BJ (cell line): ENCODE data around the gene CNOT10. TPM values are rescaled to one million over a fixed set of nuclear protein-coding genes. Genes with fewer than 3 reads are reported as not detected.

Source experiments
- CTCF ChIA-PET: fragments of 350-600 bp; formaldehyde crosslinking; extraction: SDS; loops from one replicate; lab custom pipeline; 2021; ENCODE audit warnings: antibody characterized with exemption, inconsistent platforms; lab: Yijun Ruan, JAX
- POLR2A ChIA-PET: fragments of 300-600 bp; sonication (Branson Sonifier 250); formaldehyde crosslinking; extraction: SDS; loops from one replicate; lab custom pipeline; 2021; ENCODE audit warnings: antibody characterized with exemption; lab: Charles Lee
- DNase-seq: peaks from one replicate; pipeline ENCODE4 v3.0.0-alpha.2; 2011; ENCODE audit warnings: low read depth
- H3K27me3 ChIP-seq: 2 replicates; pipeline ENCODE4 v1.6.0; 2011; ENCODE audit warnings: low read length; ENCODE audit not compliant: control insufficient read depth, insufficient read depth
- H3K36me3 ChIP-seq: 2 replicates; pipeline ENCODE4 v1.5.1; 2011; ENCODE audit warnings: low read length; ENCODE audit not compliant: control insufficient read depth, insufficient read depth
- H3K4me3 ChIP-seq: 2 replicates; pipeline ENCODE4 v1.5.1; 2011; ENCODE audit warnings: low read depth, mild to moderate bottlenecking, control low read depth, low read length
- polyA plus RNA-seq: library from polyadenylated mRNA; depleted of rRNA; stranded (reverse); fragments of >200 nt; gene quantifications from 2 replicates; pipeline ENCODE4 v1.2.3, GENCODE V29; 2011
- TF ChIP-seq, protein P1 (sequence below): IDR thresholded peaks from 2 replicates; pipeline ENCODE4 v1.5.1; 2011; ENCODE audit warnings: low read depth, mild to moderate bottlenecking, control low read depth, inconsistent platforms, low read length, moderate library complexity; ENCODE audit not compliant: insufficient read depth

CNOT10 gene
- polyA plus RNA-seq, 1 experiment = 20.0 TPM

DNA sequence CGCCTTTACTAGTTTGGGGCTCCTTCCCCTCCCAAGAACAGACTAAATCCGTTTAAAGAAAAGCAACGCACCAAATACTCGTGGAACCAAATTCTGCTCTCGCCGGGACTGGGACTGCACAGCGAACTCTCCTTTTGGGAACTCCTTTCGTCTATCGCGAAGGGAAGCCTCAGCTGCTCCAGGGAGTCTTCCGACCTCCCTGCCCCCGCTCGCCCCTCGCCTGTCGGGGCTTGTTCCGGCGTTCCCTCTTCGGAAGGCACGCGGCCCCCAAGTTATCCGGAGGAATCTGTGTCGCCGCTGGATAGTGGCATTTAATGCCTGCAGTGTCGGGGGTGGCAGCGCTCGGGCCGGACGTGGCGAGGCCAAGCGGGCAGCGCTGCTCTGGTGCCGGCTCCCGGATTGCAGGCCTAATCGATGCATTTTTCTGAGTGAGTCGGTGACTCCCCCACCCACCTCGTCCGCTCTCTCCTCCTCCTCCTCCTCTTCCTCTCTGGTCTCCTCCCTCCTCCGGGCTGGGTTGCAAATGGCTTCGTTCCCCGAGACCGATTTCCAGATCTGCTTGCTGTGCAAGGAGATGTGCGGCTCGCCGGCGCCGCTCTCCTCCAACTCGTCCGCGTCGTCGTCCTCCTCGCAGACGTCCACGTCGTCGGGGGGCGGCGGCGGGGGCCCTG is 132.7 kb downstream of the CNOT10 start, which contains the start of gene TRIM71:
Gene TRIM71 (plus strand): TSS at position 440 of the 671 bp plus-strand sequence. CDS start 84 bp downstream, at position 524.
- TF ChIP-seq, protein P1, sequence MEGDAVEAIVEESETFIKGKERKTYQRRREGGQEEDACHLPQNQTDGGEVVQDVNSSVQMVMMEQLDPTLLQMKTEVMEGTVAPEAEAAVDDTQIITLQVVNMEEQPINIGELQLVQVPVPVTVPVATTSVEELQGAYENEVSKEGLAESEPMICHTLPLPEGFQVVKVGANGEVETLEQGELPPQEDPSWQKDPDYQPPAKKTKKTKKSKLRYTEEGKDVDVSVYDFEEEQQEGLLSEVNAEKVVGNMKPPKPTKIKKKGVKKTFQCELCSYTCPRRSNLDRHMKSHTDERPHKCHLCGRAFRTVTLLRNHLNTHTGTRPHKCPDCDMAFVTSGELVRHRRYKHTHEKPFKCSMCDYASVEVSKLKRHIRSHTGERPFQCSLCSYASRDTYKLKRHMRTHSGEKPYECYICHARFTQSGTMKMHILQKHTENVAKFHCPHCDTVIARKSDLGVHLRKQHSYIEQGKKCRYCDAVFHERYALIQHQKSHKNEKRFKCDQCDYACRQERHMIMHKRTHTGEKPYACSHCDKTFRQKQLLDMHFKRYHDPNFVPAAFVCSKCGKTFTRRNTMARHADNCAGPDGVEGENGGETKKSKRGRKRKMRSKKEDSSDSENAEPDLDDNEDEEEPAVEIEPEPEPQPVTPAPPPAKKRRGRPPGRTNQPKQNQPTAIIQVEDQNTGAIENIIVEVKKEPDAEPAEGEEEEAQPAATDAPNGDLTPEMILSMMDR = no peak
- Histone ChIP-seq H3K36me3 (no peaks in the 10 kb centered on the region), H3K27me3 (peaks cover 50% of the 10 kb centered on the region), H3K4me3 (peak within 1 kb of the TSS; percentile 7; the same call in 1 of the 2 replicates)
- no peak for DNase-seq
- POLR2A ChIA-PET = no interaction called here
- CTCF ChIA-PET = interaction anchor here (0.9 kb wide), 1 partner anchor 84 kb away, joined by 3 read pairs; no protein-coding TSS in a partner anchor

DNA sequence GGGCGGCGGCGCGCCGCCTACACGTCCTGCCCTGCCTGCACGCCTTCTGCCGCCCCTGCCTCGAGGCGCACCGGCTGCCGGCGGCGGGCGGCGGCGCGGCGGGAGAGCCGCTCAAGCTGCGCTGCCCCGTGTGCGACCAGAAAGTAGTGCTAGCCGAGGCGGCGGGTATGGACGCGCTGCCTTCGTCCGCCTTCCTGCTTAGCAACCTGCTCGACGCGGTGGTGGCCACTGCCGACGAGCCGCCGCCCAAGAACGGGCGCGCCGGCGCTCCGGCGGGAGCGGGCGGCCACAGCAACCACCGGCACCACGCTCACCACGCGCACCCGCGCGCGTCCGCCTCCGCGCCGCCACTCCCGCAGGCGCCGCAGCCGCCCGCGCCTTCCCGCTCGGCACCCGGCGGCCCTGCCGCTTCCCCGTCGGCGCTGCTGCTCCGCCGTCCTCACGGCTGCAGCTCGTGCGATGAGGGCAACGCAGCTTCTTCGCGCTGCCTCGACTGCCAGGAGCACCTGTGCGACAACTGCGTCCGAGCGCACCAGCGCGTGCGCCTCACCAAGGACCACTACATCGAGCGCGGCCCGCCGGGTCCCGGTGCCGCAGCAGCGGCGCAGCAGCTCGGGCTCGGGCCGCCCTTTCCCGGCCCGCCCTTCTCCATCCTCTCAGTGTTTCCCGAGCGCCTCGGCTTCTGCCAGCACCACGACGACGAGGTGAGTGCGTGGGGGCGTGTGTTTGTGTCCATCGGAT is 133.4 kb downstream of the CNOT10 start:
- POLR2A ChIA-PET = no interaction called here
- TF ChIP-seq, protein P1 = no peak
- peaks cover 52% of the 10 kb centered on the region for H3K27me3 ChIP-seq
- CTCF ChIA-PET = interaction anchor here (0.9 kb wide), 1 partner anchor 84 kb away, joined by 3 read pairs; no protein-coding TSS in a partner anchor
- no peaks in the 10 kb centered on the region for H3K36me3 ChIP-seq
- no peak overlapping the region for H3K4me3 ChIP-seq
- no peak for DNase-seq

DNA sequence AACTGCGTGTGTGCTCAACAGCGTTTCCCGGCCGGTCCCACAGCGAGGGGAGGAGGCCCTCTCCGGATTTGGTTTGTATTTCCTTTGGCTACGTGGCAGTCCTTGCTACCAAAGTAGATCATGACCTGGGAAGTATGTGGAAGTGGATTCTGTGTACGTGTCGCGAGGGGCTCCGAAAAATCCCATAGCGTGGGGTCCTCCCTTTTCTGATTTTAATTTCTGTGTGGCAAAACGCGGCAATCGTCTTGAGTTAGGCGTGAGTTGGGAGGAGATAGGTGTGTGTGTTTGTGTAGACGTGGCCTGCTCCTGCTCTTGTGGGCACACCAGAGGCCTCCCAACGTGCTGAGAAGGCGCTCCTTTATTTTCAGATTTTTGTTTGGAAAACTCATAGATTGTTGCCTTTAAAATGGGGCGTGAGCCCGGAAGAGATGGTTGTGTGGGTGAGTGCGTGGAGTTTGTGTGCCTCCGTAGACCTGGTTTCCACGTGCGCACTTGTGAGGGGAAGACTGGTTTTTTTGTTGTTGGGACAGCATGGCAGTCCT is 134.1 kb downstream of the CNOT10 start:
- TF ChIP-seq, protein P1 = no peak
- POLR2A ChIA-PET = no interaction called here
- Histone ChIP-seq H3K27me3 (peaks cover 52% of the 10 kb centered on the region), H3K36me3 (no peaks in the 10 kb centered on the region), H3K4me3 (no peak overlapping the region)
- CTCF ChIA-PET = interaction anchor here (0.9 kb wide), 1 partner anchor 85 kb away, joined by 3 read pairs; no protein-coding TSS in a partner anchor
- no peak for DNase-seq

DNA sequence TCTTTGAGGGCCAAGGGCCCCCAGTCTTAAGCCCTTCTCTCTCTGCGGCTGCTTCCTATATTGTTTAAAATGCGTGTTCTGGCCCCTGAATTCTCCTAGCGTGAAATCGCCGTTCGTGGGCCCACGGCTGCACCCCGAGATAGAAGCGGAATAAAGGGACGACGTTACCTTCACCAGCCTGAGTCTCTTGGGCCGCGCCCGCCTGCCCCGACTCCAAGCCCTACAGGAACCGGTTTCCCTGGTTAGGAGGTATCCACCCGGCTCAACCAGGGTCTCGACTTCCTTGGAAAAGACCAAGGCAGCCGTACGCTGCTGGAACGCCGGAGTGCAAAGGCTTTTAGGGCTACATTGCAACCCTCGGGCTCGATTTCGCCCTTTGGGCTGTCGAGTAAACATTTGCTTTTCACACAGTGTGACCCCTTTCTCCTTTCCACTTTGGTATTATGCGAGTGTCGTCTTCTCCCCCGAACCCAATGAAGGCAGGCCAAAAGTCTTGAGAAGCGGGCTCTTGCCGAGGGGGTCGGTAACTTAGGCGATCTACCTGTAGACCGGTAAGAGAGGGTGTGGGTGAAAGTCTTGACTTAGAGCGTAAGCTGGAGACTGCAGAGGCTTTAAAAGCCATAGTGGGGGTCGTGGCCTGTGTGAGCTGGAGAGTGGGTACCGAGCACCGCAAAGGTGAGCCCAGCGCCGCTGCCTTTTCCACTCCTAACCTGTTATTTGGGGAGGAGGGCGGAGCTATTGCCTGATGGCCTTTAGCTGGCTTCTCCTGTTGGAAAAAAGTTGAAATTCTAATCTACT is 134.8 kb downstream of the CNOT10 start:
- Histone ChIP-seq H3K27me3 (peaks cover 53% of the 10 kb centered on the region), H3K36me3 (no peaks in the 10 kb centered on the region), H3K4me3 (no peak overlapping the region)
- DNase-seq = no peak
- ChIA-PET POLR2A (no interaction called here), CTCF (no interaction called here)
- TF ChIP-seq, protein P1 = no peak
